Naive thymus-derived CD8-positive, alpha-beta T cell (primary cell): ENCODE measurements around the gene SLC25A10. TPM values are rescaled to one million over a fixed set of nuclear protein-coding genes. Genes with fewer than 3 reads are reported as not detected.
"Not testable (repeated sequence)": the region's sequence is repeated elsewhere in the genome, so short reads cannot be mapped to it uniquely, and the experiment has no call there.

ENCODE experiments used
- ATAC-seq, 2 donors: fragments of 150-1000 bp; cut with Tn5 transposase in 1 of 2; sonication (Bioruptor Pico), chemical (Tn5 transposase) in 1 of 2; 1 replicate in 1 of 2; 2 replicates in 1 of 2; pipeline ENCODE4 v1.10.0; 2021; ENCODE audit warnings: mild to moderate bottlenecking in 2 of 2, moderate library complexity in 2 of 2
- POLR2A ChIA-PET: fragments of 350-600 bp; sonication (Branson Sonifier 250); formaldehyde crosslinking; loops from one replicate; lab custom pipeline; 2021; ENCODE audit warnings: antibody characterized with exemption; lab: Charles Lee
- DNase-seq, 10 donors: peaks; one replicate each; pipeline versions ENCODE4 v3.0.0 to v3.0.0-alpha.2; 2020 to 2022
- H3K27ac Mint-ChIP-seq, 10 donors: one replicate each; pipeline ENCODE4 v1.8.0; 2020 to 2022; ENCODE audit warnings: mild to moderate bottlenecking in 10 of 10, mixed read lengths in 10 of 10, moderate library complexity in 4 of 10, inconsistent platforms in 1 of 10
- H3K27me3 Mint-ChIP-seq, 5 donors: one replicate each; pipeline ENCODE4 v1.8.0; 2021 to 2022; ENCODE audit warnings: mixed read lengths in 5 of 5
- H3K36me3 Mint-ChIP-seq, 3 donors: one replicate each; pipeline ENCODE4 v1.8.0; 2020 to 2022; ENCODE audit warnings: mixed read lengths in 3 of 3, mild to moderate bottlenecking in 2 of 3, inconsistent platforms in 1 of 3
- H3K4me1 Mint-ChIP-seq, 4 donors: one replicate each; pipeline ENCODE4 v1.8.0; 2021 to 2022; ENCODE audit warnings: mixed read lengths in 4 of 4
- H3K4me3 Mint-ChIP-seq, 10 donors: one replicate each; pipeline ENCODE4 v1.8.0; 2020 to 2022; ENCODE audit warnings: mild to moderate bottlenecking in 10 of 10, mixed read lengths in 10 of 10, moderate library complexity in 6 of 10, inconsistent platforms in 1 of 10
- H3K9me3 Mint-ChIP-seq, 9 donors: one replicate each; pipeline ENCODE4 v1.8.0; 2020 to 2022; ENCODE audit warnings: mixed read lengths in 9 of 9, mild to moderate bottlenecking in 3 of 9, inconsistent platforms in 1 of 9, moderate library complexity in 1 of 9
- microRNA-seq: library from miRNA; unstranded; fragments of <30 nt; microRNA quantifications from one replicate; pipeline ENCODE4 v1.2.0, GENCODE V29; 2022; ENCODE audit warnings: borderline microRNAs expressed
- polyA plus RNA-seq, 3 donors: library from polyadenylated mRNA; unstranded; fragments of 300-500 nt; fragmentation: Illumina TruSeq; gene quantifications; one replicate each; pipeline ENCODE4 v1.2.3, GENCODE V29; 2021
- total RNA-seq, 8 experiments: library from RNA in 2 of 8; stranded (reverse) in 2 of 8; gene quantifications; one replicate each; pipeline ENCODE4 v1.2.3 and lab custom pipeline; 2021 to 2026

Gene SLC25A10
- total and polyA plus RNA-seq, 5 experiments from 2014 or later: 2.3 to 6.1 (median 4.4) TPM

- Mint-ChIP-seq H3K27me3 (peaks cover 9 to 42% (median 36%) of the 10 kb centered on the region in 5 donors), H3K4me3 (peak overlapping the region in 9 of 10 donors; percentile 6 to 69 (median 43)), H3K27ac (peak overlapping the region in 1 of 10 donors; percentile 43), H3K36me3 (no peaks in the 10 kb centered on the region), H3K9me3 (no peaks in the 10 kb centered on the region), H3K4me1 (peaks cover 0 to 9% (median 5%) of the 10 kb centered on the region in 4 donors)
- peak; percentile 35 to 36 for ATAC-seq
- POLR2A ChIA-PET: no interaction called here
- DNase-seq: no peak
Observed at GRCh38 chr17:81735264-81736102, 23.4 kb downstream of the SLC25A10 start.

- DNase-seq: no peak
- no peak for ATAC-seq
- H3K9me3 Mint-ChIP-seq: no peaks in the 10 kb centered on the region
- no peak overlapping the region for H3K4me3 Mint-ChIP-seq
- POLR2A ChIA-PET: interaction anchor here (0.8 kb wide), 1 partner anchor 55 kb away, joined by 4 read pairs; the partner anchor contains the start of genes ARL16 and HGS
- peaks cover 8 to 34% (median 29%) of the 10 kb centered on the region in 5 donors for H3K27me3 Mint-ChIP-seq
- peaks cover 0 to 13% (median 6%) of the 10 kb centered on the region in 4 donors for H3K4me1 Mint-ChIP-seq
- H3K27ac Mint-ChIP-seq: no peak overlapping the region
- H3K36me3 Mint-ChIP-seq: no peaks in the 10 kb centered on the region
Observed at GRCh38 chr17:81737947-81738800, 26.1 kb downstream of the SLC25A10 start.

- Mint-ChIP-seq H3K27me3 (peaks cover 4 to 27% (median 22%) of the 10 kb centered on the region in 5 donors), H3K4me1 (peaks cover 0 to 9% (median 5%) of the 10 kb centered on the region in 4 donors), H3K36me3 (no peaks in the 10 kb centered on the region), H3K4me3 (no peak overlapping the region), H3K9me3 (no peaks in the 10 kb centered on the region), H3K27ac (no peak overlapping the region)
- POLR2A ChIA-PET: interaction anchor here (0.6 kb wide), 1 partner anchor 80 kb away, joined by 4 read pairs; no protein-coding TSS in a partner anchor
- DNase-seq (no peak), ATAC-seq (no peak)
Observed at GRCh38 chr17:81738801-81739393, 26.8 kb downstream of the SLC25A10 start.

GRCh38 chr17:81739593-81739992 is 27.5 kb downstream of the SLC25A10 start:
- not testable (repeated sequence) for H3K4me3 Mint-ChIP-seq, H3K4me1 Mint-ChIP-seq, H3K9me3 Mint-ChIP-seq, H3K36me3 Mint-ChIP-seq, ATAC-seq, DNase-seq, H3K27ac Mint-ChIP-seq
- peaks cover 4 to 24% (median 22%) of the 10 kb centered on the region in 5 donors for H3K27me3 Mint-ChIP-seq
- POLR2A ChIA-PET: interaction anchor here (0.6 kb wide), 1 partner anchor 81 kb away, joined by 4 read pairs; no protein-coding TSS in a partner anchor

- no peaks in the 10 kb centered on the region for H3K36me3 Mint-ChIP-seq
- H3K9me3 Mint-ChIP-seq: no peaks in the 10 kb centered on the region
- ATAC-seq: peak in 1 of 2 donors; percentile 27
- DNase-seq: no peak
- H3K27ac Mint-ChIP-seq: peak overlapping the region in 1 of 10 donors; percentile 29
- H3K4me1 Mint-ChIP-seq: peaks cover 0 to 9% (median 5%) of the 10 kb centered on the region in 4 donors
- peaks cover 4 to 24% (median 20%) of the 10 kb centered on the region in 5 donors for H3K27me3 Mint-ChIP-seq
- H3K4me3 Mint-ChIP-seq: peak overlapping the region in 1 of 10 donors; percentile 30
- POLR2A ChIA-PET: no interaction called here
Observed at GRCh38 chr17:81740395-81740961, 28.4 kb downstream of the SLC25A10 start.

- POLR2A ChIA-PET: no interaction called here
- DNase-seq (no peak), ATAC-seq (no peak)
- Mint-ChIP-seq H3K4me1 (peaks cover 0 to 4% (median 1%) of the 10 kb centered on the region in 4 donors), H3K27ac (no peak overlapping the region), H3K9me3 (no peaks in the 10 kb centered on the region), H3K27me3 (peaks cover 2 to 24% (median 17%) of the 10 kb centered on the region in 5 donors), H3K36me3 (no peaks in the 10 kb centered on the region), H3K4me3 (no peak overlapping the region)
Observed at GRCh38 chr17:81741049-81741593, 29.0 kb downstream of the SLC25A10 start.

GRCh38 chr17:81741594-81742452 is 29.7 kb downstream of the SLC25A10 start:
- Mint-ChIP-seq H3K27me3 (peaks cover 2 to 24% (median 17%) of the 10 kb centered on the region in 5 donors), H3K9me3 (no peaks in the 10 kb centered on the region), H3K4me3 (no peak overlapping the region), H3K4me1 (peaks cover 0 to 4% (median 1%) of the 10 kb centered on the region in 4 donors), H3K36me3 (no peaks in the 10 kb centered on the region), H3K27ac (no peak overlapping the region)
- POLR2A ChIA-PET: no interaction called here
- DNase-seq (no peak), ATAC-seq (no peak)

Small RNA genes lying within 50 kb of the gene (microRNA-seq; reads per million reads assigned to microRNA genes)
- not detected for gene MIR6786

Other genes starting within 250 kb of the SLC25A10 start
- 1,000 to 10,000 TPM; 1,189 to 1,230 TPM for gene ACTG1, start 199.5 kb upstream of the SLC25A10 start, total RNA-seq
- gene ACTG1, start 199.5 kb upstream of the SLC25A10 start, polyA plus RNA-seq: 1,000 to 10,000 TPM; 1,334 to 1,669 (median 1,595) TPM
- 1 to 10 TPM in 1 of 2 experiments, under 1 TPM in 1; 0.96 to 2.0 TPM for gene FSCN2, start 183.9 kb upstream of the SLC25A10 start, total RNA-seq
- gene FSCN2, start 183.9 kb upstream of the SLC25A10 start, polyA plus RNA-seq: not detected
- 10 to 100 TPM; 52.5 to 55.9 TPM for gene FAAP100, start 159.9 kb upstream of the SLC25A10 start, total RNA-seq
- gene FAAP100, start 159.9 kb upstream of the SLC25A10 start, polyA plus RNA-seq: 10 to 100 TPM in 2 of 3 donors, 1 to 10 TPM in 1; 9.1 to 17.4 (median 11.7) TPM
- gene NPLOC4, start 75.2 kb upstream of the SLC25A10 start, total RNA-seq: 100 to 1,000 TPM in 1 of 2 experiments, 10 to 100 TPM in 1; 91.1 to 101 TPM
- 10 to 100 TPM; 46.3 to 57.8 (median 51.2) TPM for gene NPLOC4, start 75.2 kb upstream of the SLC25A10 start, polyA plus RNA-seq
- under 1 TPM; 0.80 to 0.86 TPM for gene TSPAN10, start 75.1 kb upstream of the SLC25A10 start, total RNA-seq
- 1 to 10 TPM in 2 of 3 donors, under 1 TPM in 1; 0.83 to 4.0 (median 1.6) TPM for gene TSPAN10, start 75.1 kb upstream of the SLC25A10 start, polyA plus RNA-seq
- gene PDE6G, start 55.7 kb upstream of the SLC25A10 start, total RNA-seq: 1 to 10 TPM; 5.8 to 7.8 TPM
- gene PDE6G, start 55.7 kb upstream of the SLC25A10 start, polyA plus RNA-seq: 10 to 100 TPM in 2 of 3 donors, 1 to 10 TPM in 1; 4.6 to 19.6 (median 15.3) TPM
- gene OXLD1, start 45.7 kb upstream of the SLC25A10 start, total RNA-seq: 10 to 100 TPM; 69.4 to 71.7 TPM
- 100 to 1,000 TPM in 1 of 3 donors, 10 to 100 TPM in 2; 67.6 to 110 (median 98.3) TPM for gene OXLD1, start 45.7 kb upstream of the SLC25A10 start, polyA plus RNA-seq
- 10 to 100 TPM; 23.5 to 30.2 TPM for gene CCDC137, start 45.5 kb upstream of the SLC25A10 start, total RNA-seq
- 10 to 100 TPM; 11.0 to 23.9 (median 11.1) TPM for gene CCDC137, start 45.5 kb upstream of the SLC25A10 start, polyA plus RNA-seq
- 10 to 100 TPM; 23.4 to 26.8 TPM for gene ARL16, start 28.5 kb upstream of the SLC25A10 start, total RNA-seq
- 10 to 100 TPM; 26.0 to 39.3 (median 32.9) TPM for gene ARL16, start 28.5 kb upstream of the SLC25A10 start, polyA plus RNA-seq
- 100 to 1,000 TPM; 151 to 154 TPM for gene HGS, start 28.3 kb upstream of the SLC25A10 start, total RNA-seq
- gene HGS, start 28.3 kb upstream of the SLC25A10 start, polyA plus RNA-seq: 10 to 100 TPM; 15.4 to 31.1 (median 21.7) TPM
- 10 to 100 TPM; 23.8 to 25.9 TPM for gene MRPL12, start 8.9 kb upstream of the SLC25A10 start, total RNA-seq
- gene MRPL12, start 8.9 kb upstream of the SLC25A10 start, polyA plus RNA-seq: 10 to 100 TPM; 48.0 to 60.2 (median 48.0) TPM
- gene GCGR, start 91.9 kb downstream of the SLC25A10 start, total RNA-seq: not detected
- gene GCGR, start 91.9 kb downstream of the SLC25A10 start, polyA plus RNA-seq: not detected
- 10 to 100 TPM; 58.4 to 59.0 TPM for gene MCRIP1, start 121.0 kb downstream of the SLC25A10 start, total RNA-seq
- gene MCRIP1, start 121.0 kb downstream of the SLC25A10 start, polyA plus RNA-seq: 10 to 100 TPM; 49.5 to 61.8 (median 55.0) TPM
- gene PPP1R27, start 122.8 kb downstream of the SLC25A10 start, total RNA-seq: not detected
- gene PPP1R27, start 122.8 kb downstream of the SLC25A10 start, polyA plus RNA-seq: under 1 TPM in 1 of 3 donors, not detected in 2; 0.11 TPM
- 100 to 1,000 TPM; 181 to 190 TPM for gene P4HB, start 148.3 kb downstream of the SLC25A10 start, total RNA-seq
- gene P4HB, start 148.3 kb downstream of the SLC25A10 start, polyA plus RNA-seq: 100 to 1,000 TPM; 166 to 191 (median 191) TPM
- gene ARHGDIA, start 159.1 kb downstream of the SLC25A10 start, total RNA-seq: 100 to 1,000 TPM; 317 to 343 TPM
- 100 to 1,000 TPM in 1 of 3 donors, 10 to 100 TPM in 2; 55.1 to 102 (median 87.2) TPM for gene ARHGDIA, start 159.1 kb downstream of the SLC25A10 start, polyA plus RNA-seq
- gene ALYREF, start 179.3 kb downstream of the SLC25A10 start, total RNA-seq: 10 to 100 TPM; 49.9 to 54.4 TPM
- gene ALYREF, start 179.3 kb downstream of the SLC25A10 start, polyA plus RNA-seq: 10 to 100 TPM; 31.7 to 55.4 (median 50.1) TPM
- 10 to 100 TPM; 38.7 to 48.1 TPM for gene ANAPC11, start 179.4 kb downstream of the SLC25A10 start, total RNA-seq
- 100 to 1,000 TPM; 273 to 324 (median 275) TPM for gene ANAPC11, start 179.4 kb downstream of the SLC25A10 start, polyA plus RNA-seq
- 1 to 10 TPM in 1 of 2 experiments, under 1 TPM in 1; 0.69 to 1.0 TPM for gene NPB, start 190.0 kb downstream of the SLC25A10 start, total RNA-seq
- gene NPB, start 190.0 kb downstream of the SLC25A10 start, polyA plus RNA-seq: not detected
- 10 to 100 TPM; 34.9 to 38.5 TPM for gene PCYT2, start 199.1 kb downstream of the SLC25A10 start, total RNA-seq
- gene PCYT2, start 199.1 kb downstream of the SLC25A10 start, polyA plus RNA-seq: 10 to 100 TPM; 22.9 to 24.0 (median 23.7) TPM
- gene SIRT7, start 205.9 kb downstream of the SLC25A10 start, total RNA-seq: 10 to 100 TPM; 66.5 to 70.8 TPM
- gene SIRT7, start 205.9 kb downstream of the SLC25A10 start, polyA plus RNA-seq: 10 to 100 TPM; 21.3 to 30.6 (median 25.6) TPM
- 10 to 100 TPM; 17.1 to 18.0 TPM for gene MAFG, start 215.5 kb downstream of the SLC25A10 start, total RNA-seq
- 1 to 10 TPM; 1.2 to 2.5 (median 2.2) TPM for gene MAFG, start 215.5 kb downstream of the SLC25A10 start, polyA plus RNA-seq
- gene PYCR1, start 225.0 kb downstream of the SLC25A10 start, total RNA-seq: 1 to 10 TPM; 5.7 to 9.1 TPM
- 1 to 10 TPM; 2.9 to 4.8 (median 3.0) TPM for gene PYCR1, start 225.0 kb downstream of the SLC25A10 start, polyA plus RNA-seq
- not detected for gene MYADML2, start 234.9 kb downstream of the SLC25A10 start, total RNA-seq
- not detected for gene MYADML2, start 234.9 kb downstream of the SLC25A10 start, polyA plus RNA-seq
- gene NOTUM, start 248.9 kb downstream of the SLC25A10 start, total RNA-seq: not detected
- not detected for gene NOTUM, start 248.9 kb downstream of the SLC25A10 start, polyA plus RNA-seq